ENCODE measurements around the gene LY86. TPM values are rescaled to one million over a fixed set of nuclear protein-coding genes. Genes with fewer than 3 reads are reported as not detected.

LY86 gene
- total and polyA plus RNA-seq, 2 of the 13 experiments (the other 11 are each of a cell fraction or from before 2014, with no cell fraction given): not detected

- TF ChIP-seq PPARG (CRISPR knock-in tag; conservative IDR thresholded peaks at IDR 0.05) (no peak), ELF3 (CRISPR knock-in tag; IDR thresholded peaks at IDR 0.05) (peak; percentile 54; the same call in 1 of the 2 replicates), PBX3 (CRISPR knock-in tag; IDR thresholded peaks at IDR 0.05; ENCODE audit: borderline replicate concordance) (no peak), MED1 (CRISPR knock-in tag; IDR thresholded peaks at IDR 0.05) (no peak), HNF1B (CRISPR knock-in tag; IDR thresholded peaks at IDR 0.05) (0 out of 2 replicates have a peak, but pooled peaks have one; percentile 49), ZSCAN22 (CRISPR knock-in tag; IDR thresholded peaks at IDR 0.05) (no peak), CC2D1A (CRISPR knock-in tag; IDR thresholded peaks at IDR 0.05) (no peak), SOX6 (IDR thresholded peaks at IDR 0.05) (no peak), SOX6 (CRISPR knock-in tag; IDR thresholded peaks at IDR 0.05) (0 out of 2 replicates have a peak, but pooled peaks have one; percentile 10), SMC3 (IDR thresholded peaks at IDR 0.05; ENCODE audit: low read length) (peak; percentile 95), ZNF501 (CRISPR knock-in tag; IDR thresholded peaks at IDR 0.05) (no peak), ERF (CRISPR knock-in tag; IDR thresholded peaks at IDR 0.05) (peak; percentile 67; the same call in 1 of the 2 replicates), ZNF232 (CRISPR knock-in tag; IDR thresholded peaks at IDR 0.05; ENCODE audit: borderline replicate concordance) (no peak), SMARCE1 (IDR thresholded peaks at IDR 0.05; ENCODE audit: borderline replicate concordance) (no peak), ZNF749 (CRISPR knock-in tag; IDR thresholded peaks at IDR 0.05; ENCODE audit: borderline replicate concordance) (no peak), MIXL1 (CRISPR knock-in tag; IDR thresholded peaks at IDR 0.05) (0 out of 2 replicates have a peak, but pooled peaks have one; percentile 30), TFAP4 (IDR thresholded peaks at IDR 0.05; ENCODE audit: borderline replicate concordance, low read depth) (no peak), ZNF10 (CRISPR knock-in tag; IDR thresholded peaks at IDR 0.05; ENCODE audit: borderline replicate concordance, low read depth) (no peak), CTCF (CRISPR knock-in tag; IDR thresholded peaks at IDR 0.05) (peak; percentile 90), THAP7 (CRISPR knock-in tag; IDR thresholded peaks at IDR 0.05) (no peak), ZBTB43 (CRISPR knock-in tag; conservative IDR thresholded peaks at IDR 0.05) (no peak), ZFP36L1 (CRISPR knock-in tag; IDR thresholded peaks at IDR 0.05) (0 out of 2 replicates have a peak, but pooled peaks have one; percentile 48), ZFP36 (IDR thresholded peaks at IDR 0.05; ENCODE audit: borderline replicate concordance, low read depth, low read length, partially characterized antibody) (peak; percentile 3), SIN3B (IDR thresholded peaks at IDR 0.05; ENCODE audit: low read length) (no peak)
Measured at GRCh38 chr6:6676910-6677441, 88.5 kb downstream of the LY86 start (continued).
